ENCODE measurements around the gene C22orf23. TPM values are rescaled to one million over a fixed set of nuclear protein-coding genes. Genes with fewer than 3 reads are reported as not detected.

The C22orf23 gene
- polyA plus RNA-seq, 4 donors, result 0.24 TPM; not detected in 2

DNA sequence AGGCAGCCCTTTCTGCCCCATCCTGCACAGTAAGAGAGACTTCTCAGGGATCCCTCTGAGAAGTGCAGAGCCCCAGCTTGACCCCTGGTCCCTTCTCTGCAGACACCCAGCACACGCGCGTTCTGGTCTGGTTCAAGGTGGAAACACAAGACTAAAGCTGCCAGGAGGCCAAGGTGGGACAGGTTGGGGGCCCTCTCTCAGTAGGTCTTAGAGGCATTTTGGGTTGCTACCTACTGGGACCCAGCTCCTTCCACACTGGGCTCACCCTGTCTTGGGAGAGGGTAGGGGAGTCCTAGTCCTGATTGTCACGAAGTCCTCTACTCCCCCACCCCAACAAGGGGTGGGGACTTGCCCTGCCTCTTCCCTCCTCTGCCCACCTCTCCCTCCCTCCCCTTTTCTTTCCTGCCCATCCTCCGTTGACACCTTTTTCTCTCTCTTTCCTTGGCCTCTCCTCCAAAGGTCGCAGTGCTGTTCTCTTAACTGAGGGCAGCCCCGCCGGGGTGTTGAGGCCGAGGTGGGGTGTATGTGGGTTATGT lies 31.7 kb upstream of the C22orf23 start:
- Histone ChIP-seq H3K27me3 (ENCODE audit: control insufficient read depth in 3 of 3, insufficient read depth in 3 of 3, low read length in 3 of 3) (peaks cover 0 to 18% (median 0%) of the 10 kb centered on the region in 3 donors), H3K36me3 (ENCODE audit: control insufficient read depth in 3 of 3, insufficient read depth in 2 of 3, low read depth in 1 of 3, low read length in 3 of 3) (peaks cover 0 to 37% (median 0%) of the 10 kb centered on the region in 3 donors), H3K27ac (ENCODE audit: low read depth in 1 of 3, low read length in 2 of 3) (no peak overlapping the region), H3K4me1 (ENCODE audit: control insufficient read depth in 3 of 3, insufficient read depth in 2 of 3, low read depth in 1 of 3, low read length in 2 of 3) (peaks cover 0 to 27% (median 8%) of the 10 kb centered on the region in 3 donors), H3K9me3 (ENCODE audit: control insufficient read depth in 2 of 2, insufficient read depth in 1 of 2, low read depth in 1 of 2, low read length in 1 of 2) (no peaks in the 10 kb centered on the region), H3K4me3 (ENCODE audit: low read depth in 1 of 3, low read length in 3 of 3) (no peak overlapping the region)
- FAIRE-seq, result no peak
- no peak for DNase-seq
- WGBS, 3 donors, result 83 to 89% (median 86%) methylated on average over 9 of the region's 9 CpGs

DNA sequence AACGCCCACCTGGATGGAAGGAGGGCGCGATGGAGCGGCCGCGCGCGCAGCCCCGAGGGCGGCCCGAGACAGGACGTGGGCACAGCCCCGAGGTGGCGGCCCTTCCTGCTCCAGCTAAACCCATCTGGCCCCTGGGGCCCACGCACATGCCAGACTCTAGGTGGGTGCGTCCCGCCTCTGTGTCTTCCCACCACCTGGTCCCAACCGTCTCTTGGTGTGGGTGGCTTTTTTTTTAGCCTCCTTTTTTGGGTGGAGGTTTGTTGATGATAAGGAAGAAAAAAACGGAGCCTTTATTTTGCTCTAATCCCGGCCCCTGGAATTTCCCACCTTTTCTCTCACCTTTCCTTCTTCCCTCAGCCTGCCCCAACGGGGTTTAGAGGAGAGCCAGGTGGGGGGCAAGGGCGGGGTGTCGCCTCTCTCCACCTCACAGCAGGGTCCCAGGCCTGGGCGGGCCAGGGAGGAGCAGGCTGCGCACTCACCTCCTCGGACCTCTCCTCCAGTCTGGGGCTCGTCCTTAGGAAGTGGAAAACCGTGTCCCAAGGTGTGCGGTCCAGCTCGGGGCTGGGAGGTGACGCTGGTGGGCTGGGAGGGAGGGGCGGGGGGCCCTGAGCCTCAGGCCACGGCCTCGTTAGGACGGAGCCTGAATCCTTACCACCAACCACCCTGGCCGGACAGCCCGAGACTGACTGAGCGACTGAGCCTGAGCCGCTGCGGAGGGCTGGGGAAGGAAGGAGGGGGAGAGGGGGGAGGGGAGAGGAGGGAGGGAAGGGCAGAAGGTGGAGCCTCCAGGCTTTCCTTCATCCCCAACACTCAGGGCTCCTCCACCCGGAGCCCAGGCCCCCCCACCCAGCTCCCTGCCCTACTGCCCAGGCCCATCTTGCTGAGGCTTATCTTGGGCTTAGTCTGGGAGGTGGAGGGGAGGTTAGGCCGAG lies 30.7 kb upstream of the C22orf23 start, which contains the start of gene SOX10:
Gene SOX10 (minus strand): TSS at position 696 of the 932 bp plus-strand sequence. CDS start 771 bp downstream, outside the sequence.
- Histone ChIP-seq H3K27ac (ENCODE audit: low read depth in 1 of 3, low read length in 2 of 3) (no peak within 1 kb of the TSS), H3K4me1 (ENCODE audit: control insufficient read depth in 3 of 3, insufficient read depth in 2 of 3, low read depth in 1 of 3, low read length in 2 of 3) (peaks cover 0 to 27% (median 10%) of the 10 kb centered on the region in 3 donors), H3K4me3 (ENCODE audit: low read depth in 1 of 3, low read length in 3 of 3) (peak within 1 kb of the TSS in 1 of 3 donors; percentile 19), H3K27me3 (ENCODE audit: control insufficient read depth in 3 of 3, insufficient read depth in 3 of 3, low read length in 3 of 3) (peaks cover 0 to 18% (median 0%) of the 10 kb centered on the region in 3 donors), H3K9me3 (ENCODE audit: control insufficient read depth in 2 of 2, insufficient read depth in 1 of 2, low read depth in 1 of 2, low read length in 1 of 2) (no peaks in the 10 kb centered on the region), H3K36me3 (ENCODE audit: control insufficient read depth in 3 of 3, insufficient read depth in 2 of 3, low read depth in 1 of 3, low read length in 3 of 3) (peaks cover 0 to 41% (median 0%) of the 10 kb centered on the region in 3 donors)
- FAIRE-seq (no peak), DNase-seq (no peak)
- whole genome bisulfite sequencing, 3 donors, result 80 to 89% (median 88%) methylated on average over 29 to 42 of the region's 42 CpGs

DNA sequence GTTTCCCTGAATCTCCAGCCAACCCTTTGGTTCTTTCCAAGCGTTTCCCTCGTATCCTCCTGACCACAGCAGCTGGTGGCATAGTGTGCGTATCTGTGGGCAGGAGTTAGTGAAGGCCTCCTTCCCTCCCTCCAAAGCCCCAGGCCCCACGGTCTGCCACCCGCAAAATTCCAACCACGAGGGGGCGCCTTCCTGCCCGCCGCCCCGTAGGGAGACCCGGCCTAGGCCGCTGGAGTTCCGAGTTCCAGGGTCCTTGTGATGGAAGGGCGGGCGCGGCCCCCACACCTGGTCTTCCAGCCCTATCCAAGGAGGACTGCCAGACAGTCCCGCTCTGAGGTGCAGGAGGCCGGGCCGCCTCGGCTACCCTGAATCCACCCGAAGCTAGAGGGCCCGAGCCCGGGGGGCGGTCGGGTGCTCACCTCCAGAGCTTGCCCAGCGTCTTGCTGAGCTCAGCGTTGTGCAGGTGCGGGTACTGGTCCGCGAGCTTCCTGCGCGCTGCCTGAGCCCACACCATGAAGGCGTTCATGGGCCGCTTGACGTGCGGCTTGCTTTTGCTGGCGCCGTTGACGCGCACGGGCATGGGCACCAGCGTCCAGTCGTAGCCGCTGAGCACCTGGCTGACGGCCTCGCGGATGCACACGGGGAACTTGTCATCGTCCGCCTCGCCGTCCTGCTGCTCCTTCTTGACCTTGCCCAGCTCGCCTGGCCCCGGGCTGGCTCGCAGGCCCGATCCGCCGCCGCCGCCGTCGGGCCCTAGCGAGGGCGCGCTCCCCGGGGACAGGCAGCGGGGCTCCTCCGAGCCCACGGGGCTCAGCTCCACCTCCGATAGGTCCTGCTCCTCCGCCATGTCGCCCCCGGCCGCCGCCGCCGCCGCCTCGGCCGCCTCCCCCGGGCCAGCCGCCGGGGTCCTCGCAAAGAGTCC lies 29.8 kb upstream of the C22orf23 start:
- 71 to 92% (median 87%) methylated on average over 63 to 84 of the region's 84 CpGs for WGBS, 3 donors
- DNase-seq (no peak), FAIRE-seq (no peak)
- peaks cover 0 to 27% (median 10%) of the 10 kb centered on the region in 3 donors for H3K4me1 ChIP-seq (ENCODE audit: control insufficient read depth in 3 of 3, insufficient read depth in 2 of 3, low read depth in 1 of 3, low read length in 2 of 3)
- peaks cover 0 to 39% (median 0%) of the 10 kb centered on the region in 3 donors for H3K36me3 ChIP-seq (ENCODE audit: control insufficient read depth in 3 of 3, insufficient read depth in 2 of 3, low read depth in 1 of 3, low read length in 3 of 3)
- no peaks in the 10 kb centered on the region for H3K9me3 ChIP-seq (ENCODE audit: control insufficient read depth in 2 of 2, insufficient read depth in 1 of 2, low read depth in 1 of 2, low read length in 1 of 2)
- peak overlapping the region in 1 of 3 donors; percentile 31 for H3K27ac ChIP-seq (ENCODE audit: low read depth in 1 of 3, low read length in 2 of 3)
- peaks cover 0 to 18% (median 0%) of the 10 kb centered on the region in 3 donors for H3K27me3 ChIP-seq (ENCODE audit: control insufficient read depth in 3 of 3, insufficient read depth in 3 of 3, low read length in 3 of 3)
- peak overlapping the region in 1 of 3 donors; percentile 19 for H3K4me3 ChIP-seq (ENCODE audit: low read depth in 1 of 3, low read length in 3 of 3)

DNA sequence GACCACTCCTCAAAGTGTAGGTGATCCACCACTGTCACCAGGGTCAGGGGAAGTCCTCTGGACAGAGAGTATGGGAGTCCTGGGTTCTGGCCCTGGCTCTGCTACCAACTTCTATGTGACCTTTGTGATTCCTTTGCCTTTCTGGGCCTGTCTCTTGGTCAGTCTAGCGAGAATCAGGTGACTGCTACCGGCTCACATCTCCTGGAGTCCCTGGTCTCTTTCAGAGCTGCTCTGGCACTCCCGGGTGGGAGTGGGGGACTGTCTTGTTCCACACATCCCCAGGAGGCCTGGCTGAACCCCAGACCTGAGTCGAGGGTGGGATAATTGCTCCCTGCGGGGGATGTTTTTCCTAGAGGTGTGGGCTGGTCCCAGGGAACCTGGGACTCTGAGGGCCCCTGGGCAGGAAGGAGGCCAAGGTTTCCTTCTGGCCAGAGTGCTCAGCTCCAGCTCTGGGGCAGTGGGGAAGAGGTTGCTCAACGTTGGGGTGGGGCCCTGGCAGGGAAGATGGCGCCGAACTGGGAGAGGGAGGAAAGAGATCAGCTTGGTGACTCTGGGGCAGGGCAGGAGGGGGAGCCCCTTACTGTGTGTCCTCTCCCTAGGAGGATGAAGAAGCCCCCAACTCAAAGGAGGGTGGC lies 28.9 kb upstream of the C22orf23 start:
- peaks cover 0 to 18% (median 0%) of the 10 kb centered on the region in 3 donors for H3K27me3 ChIP-seq (ENCODE audit: control insufficient read depth in 3 of 3, insufficient read depth in 3 of 3, low read length in 3 of 3)
- H3K27ac ChIP-seq (ENCODE audit: low read depth in 1 of 3, low read length in 2 of 3), result peak overlapping the region in 2 of 3 donors; percentile 80 to 88
- peak; percentile 39 to 56 for DNase-seq
- H3K36me3 ChIP-seq (ENCODE audit: control insufficient read depth in 3 of 3, insufficient read depth in 2 of 3, low read depth in 1 of 3, low read length in 3 of 3), result peaks cover 0 to 44% (median 0%) of the 10 kb centered on the region in 3 donors
- 78 to 91% (median 86%) methylated on average over 6 to 8 of the region's 8 CpGs for WGBS, 3 donors
- H3K4me1 ChIP-seq (ENCODE audit: control insufficient read depth in 3 of 3, insufficient read depth in 2 of 3, low read depth in 1 of 3, low read length in 2 of 3), result peaks cover 0 to 27% (median 10%) of the 10 kb centered on the region in 3 donors
- H3K4me3 ChIP-seq (ENCODE audit: low read depth in 1 of 3, low read length in 3 of 3), result no peak overlapping the region
- FAIRE-seq, result no peak
- H3K9me3 ChIP-seq (ENCODE audit: control insufficient read depth in 2 of 2, insufficient read depth in 1 of 2, low read depth in 1 of 2, low read length in 1 of 2), result no peaks in the 10 kb centered on the region

DNA sequence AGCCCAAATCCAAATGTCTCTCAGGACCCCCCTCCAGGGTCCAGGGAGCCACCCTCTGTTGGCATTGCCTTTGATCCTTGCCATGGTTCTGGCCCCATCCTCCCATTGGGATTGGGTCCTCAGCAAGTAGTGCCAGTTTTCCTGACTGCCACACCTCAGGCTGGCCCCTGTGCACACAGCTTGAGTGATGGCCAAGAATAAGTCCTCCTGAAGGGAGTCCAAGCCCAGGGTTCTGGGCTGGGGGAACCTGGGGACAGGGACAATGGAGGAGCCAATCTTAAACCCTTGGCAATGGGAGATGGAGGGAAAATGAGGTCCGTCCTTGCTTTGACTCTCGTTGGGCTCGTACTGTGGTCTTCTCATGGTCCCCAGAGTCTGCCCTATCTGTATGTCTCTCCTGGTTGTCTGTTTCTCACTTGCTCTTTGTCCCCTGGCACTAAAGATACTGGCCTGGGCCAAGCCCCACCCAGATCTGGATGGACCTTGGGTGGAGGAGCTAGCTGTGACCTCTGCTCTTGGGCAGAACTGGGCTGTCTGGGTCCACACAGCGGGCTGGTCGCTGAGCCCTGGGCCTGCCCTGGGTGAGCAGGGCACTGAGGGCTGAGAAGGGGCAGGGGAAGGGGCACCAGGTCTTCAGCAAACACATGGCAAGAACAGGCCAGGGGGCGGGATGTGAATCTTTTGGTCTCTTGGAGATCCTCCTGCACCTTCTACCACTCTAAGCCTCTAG lies 28.0 kb upstream of the C22orf23 start:
- 49 to 81% (median 66%) methylated on average over 6 of the region's 6 CpGs for whole genome bisulfite sequencing, 3 donors

DNA sequence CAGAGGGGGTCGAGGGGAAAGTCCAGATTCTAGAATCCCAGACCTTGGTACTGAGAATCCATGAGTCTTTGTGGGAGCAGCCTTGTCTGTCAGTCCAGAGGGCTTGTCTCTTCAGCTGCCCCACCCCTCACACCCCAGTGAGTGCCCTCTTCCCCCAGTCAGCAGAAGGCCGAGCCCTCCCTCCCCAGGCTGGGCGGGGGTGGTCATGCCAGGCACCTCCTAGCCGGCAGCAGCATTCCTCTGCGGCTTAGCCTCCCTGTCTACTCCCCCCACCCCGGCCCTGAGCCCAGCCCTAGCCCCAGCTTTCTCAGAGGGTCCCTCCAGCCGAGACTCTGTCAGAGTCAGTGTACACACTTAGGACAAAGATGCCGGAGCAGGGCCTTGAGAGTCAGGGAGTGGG lies 26.4 kb upstream of the C22orf23 start:
- 79 to 88% (median 85%) methylated on average over 8 of the region's 8 CpGs for WGBS, 3 donors
- peaks cover 0 to 27% (median 10%) of the 10 kb centered on the region in 3 donors for H3K4me1 ChIP-seq (ENCODE audit: control insufficient read depth in 3 of 3, insufficient read depth in 2 of 3, low read depth in 1 of 3, low read length in 2 of 3)
- H3K27ac ChIP-seq (ENCODE audit: low read depth in 1 of 3, low read length in 2 of 3), result no peak overlapping the region
- DNase-seq (no peak), FAIRE-seq (no peak)
- H3K36me3 ChIP-seq (ENCODE audit: control insufficient read depth in 3 of 3, insufficient read depth in 2 of 3, low read depth in 1 of 3, low read length in 3 of 3), result peaks cover 0 to 46% (median 0%) of the 10 kb centered on the region in 3 donors
- H3K27me3 ChIP-seq (ENCODE audit: control insufficient read depth in 3 of 3, insufficient read depth in 3 of 3, low read length in 3 of 3), result peaks cover 0 to 18% (median 0%) of the 10 kb centered on the region in 3 donors
- H3K9me3 ChIP-seq (ENCODE audit: control insufficient read depth in 2 of 2, insufficient read depth in 1 of 2, low read depth in 1 of 2, low read length in 1 of 2), result no peaks in the 10 kb centered on the region
- no peak overlapping the region for H3K4me3 ChIP-seq (ENCODE audit: low read depth in 1 of 3, low read length in 3 of 3)

More for the DNA sequence above, 28.0 kb upstream of the C22orf23 start:
- Histone ChIP-seq H3K9me3 (ENCODE audit: control insufficient read depth in 2 of 2, insufficient read depth in 1 of 2, low read depth in 1 of 2, low read length in 1 of 2) (no peaks in the 10 kb centered on the region), H3K36me3 (ENCODE audit: control insufficient read depth in 3 of 3, insufficient read depth in 2 of 3, low read depth in 1 of 3, low read length in 3 of 3) (peaks cover 0 to 41% (median 0%) of the 10 kb centered on the region in 3 donors), H3K27ac (ENCODE audit: low read depth in 1 of 3, low read length in 2 of 3) (peak overlapping the region in 2 of 3 donors; percentile 80 to 88), H3K27me3 (ENCODE audit: control insufficient read depth in 3 of 3, insufficient read depth in 3 of 3, low read length in 3 of 3) (peaks cover 0 to 18% (median 0%) of the 10 kb centered on the region in 3 donors), H3K4me1 (ENCODE audit: control insufficient read depth in 3 of 3, insufficient read depth in 2 of 3, low read depth in 1 of 3, low read length in 2 of 3) (peaks cover 0 to 27% (median 10%) of the 10 kb centered on the region in 3 donors), H3K4me3 (ENCODE audit: low read depth in 1 of 3, low read length in 3 of 3) (peak overlapping the region in 1 of 3 donors; percentile 8)
- DNase-seq, result peak; percentile 63 to 90
- FAIRE-seq, result no peak

DNA sequence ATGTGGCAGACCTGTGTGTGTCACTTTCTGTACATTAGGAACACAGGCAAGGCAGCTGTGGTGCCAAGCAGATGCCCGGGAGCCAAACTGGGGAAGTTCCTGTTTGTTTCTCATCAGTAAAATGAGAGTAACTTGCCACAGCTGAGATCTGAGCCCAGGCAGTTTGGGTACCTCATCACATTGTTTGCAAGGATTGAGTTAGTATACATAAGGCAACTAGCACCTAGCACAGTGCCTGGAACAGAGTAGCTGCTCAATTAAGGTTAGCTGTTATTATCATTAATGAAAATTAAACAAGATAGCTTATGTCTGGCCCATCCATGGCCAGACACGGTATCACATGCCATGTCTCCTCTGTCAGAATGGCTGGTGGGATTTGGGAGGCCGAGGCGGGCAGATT lies 23.1 kb upstream of the C22orf23 start:
- Histone ChIP-seq H3K9me3 (ENCODE audit: control insufficient read depth in 2 of 2, insufficient read depth in 1 of 2, low read depth in 1 of 2, low read length in 1 of 2) (no peaks in the 10 kb centered on the region), H3K4me1 (ENCODE audit: control insufficient read depth in 3 of 3, insufficient read depth in 2 of 3, low read depth in 1 of 3, low read length in 2 of 3) (peaks cover 0 to 11% (median 8%) of the 10 kb centered on the region in 3 donors), H3K27me3 (ENCODE audit: control insufficient read depth in 3 of 3, insufficient read depth in 3 of 3, low read length in 3 of 3) (peaks cover 0 to under 1% (median 0%) of the 10 kb centered on the region in 3 donors), H3K27ac (ENCODE audit: low read depth in 1 of 3, low read length in 2 of 3) (no peak overlapping the region), H3K4me3 (ENCODE audit: low read depth in 1 of 3, low read length in 3 of 3) (no peak overlapping the region), H3K36me3 (ENCODE audit: control insufficient read depth in 3 of 3, insufficient read depth in 2 of 3, low read depth in 1 of 3, low read length in 3 of 3) (peaks cover 0 to 60% (median 0%) of the 10 kb centered on the region in 3 donors)
- FAIRE-seq (no peak), DNase-seq (no peak)
- WGBS, 3 donors, result 86 to 95% (median 92%) methylated on average over 4 of the region's 4 CpGs
